ENCODE results near the gene BHLHE40.
"Not testable (repeated sequence)": the region's sequence is repeated elsewhere in the genome, so short reads cannot be mapped to it uniquely, and the experiment has no call there.

BHLHE40 gene

DNA sequence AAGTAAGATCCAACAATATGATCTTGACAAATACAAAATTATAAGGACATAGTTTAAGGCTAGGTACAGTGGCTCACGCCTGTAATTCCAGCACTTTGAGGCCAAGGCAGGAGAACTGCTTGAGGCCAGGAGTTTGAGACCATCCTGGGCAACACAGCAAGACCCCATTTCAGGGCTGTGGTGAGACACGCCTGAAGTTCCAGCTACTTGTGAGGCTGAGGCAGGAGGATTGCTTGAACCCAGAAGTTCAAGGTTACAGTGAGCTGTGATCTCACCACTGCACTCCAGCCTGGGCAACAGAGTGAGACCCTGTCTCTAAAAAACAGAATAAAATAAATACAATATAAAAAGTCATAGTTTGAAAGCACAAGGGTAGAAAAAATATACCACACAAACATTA lies 17.4 kb upstream of the BHLHE40 start:
- DNase-seq (ENCODE audit: low read depth in 2 of 2): not testable (repeated sequence)

DNA sequence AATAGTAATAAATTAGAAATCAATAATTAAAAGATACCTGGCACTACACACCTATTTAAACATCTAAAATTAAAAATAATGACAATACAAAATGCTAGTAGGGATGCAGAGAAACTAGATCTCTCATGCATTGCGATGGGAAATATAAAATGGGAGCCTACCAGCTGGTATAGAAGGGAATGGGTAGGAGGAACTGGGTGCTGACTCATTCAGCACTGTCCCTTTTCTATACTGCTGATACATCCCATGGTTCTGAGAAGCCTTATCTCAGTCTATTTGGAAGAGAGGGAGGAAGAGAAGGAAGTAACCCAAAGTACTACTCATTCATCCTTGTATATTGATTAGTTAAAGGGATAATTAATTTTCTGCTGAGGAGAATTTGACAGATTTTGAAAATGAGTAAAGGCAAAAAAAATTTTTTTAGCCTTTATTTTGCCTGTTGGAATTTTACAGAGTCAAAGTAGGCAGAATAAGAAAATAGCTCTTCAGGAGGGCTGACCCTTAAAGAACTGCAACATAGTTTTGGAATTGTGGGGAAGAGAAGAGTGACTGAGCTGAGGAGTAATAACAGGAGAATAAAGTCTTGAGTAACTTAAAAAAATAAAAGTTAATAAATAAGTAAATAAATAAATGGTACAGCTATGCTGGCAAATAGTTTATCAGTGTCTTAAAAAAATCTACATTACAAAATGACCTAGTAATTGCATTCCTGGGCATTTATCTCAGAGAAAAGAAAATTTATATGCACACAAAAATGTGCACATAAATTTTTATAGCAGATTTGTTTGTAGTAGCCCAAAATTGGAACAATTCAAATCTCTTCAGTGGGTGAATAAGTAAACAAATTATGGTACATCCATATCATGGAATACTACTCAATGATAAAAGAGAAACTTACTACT lies 15.3 kb upstream of the BHLHE40 start:
- no peak for DNase-seq (ENCODE audit: low read depth in 2 of 2)

DNA sequence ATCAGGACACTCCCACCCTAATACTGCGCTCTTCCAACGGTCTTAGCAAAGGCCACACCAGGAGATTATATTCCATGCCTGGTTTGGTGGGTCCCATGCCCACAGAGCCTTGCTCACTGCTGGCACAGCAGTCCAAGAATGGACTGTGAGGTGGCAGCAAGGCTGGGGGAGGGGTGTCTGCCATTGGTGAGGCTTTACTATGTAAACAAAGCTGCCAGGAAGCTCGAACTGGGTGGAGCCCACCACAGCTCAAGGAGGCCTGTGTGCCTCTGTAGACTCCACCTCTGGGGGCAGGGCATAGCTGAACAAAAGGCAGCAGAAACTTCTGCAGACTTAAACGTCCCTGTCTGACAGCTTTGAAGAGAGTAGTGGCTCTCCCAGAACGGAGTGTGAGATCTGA lies 13.2 kb upstream of the BHLHE40 start:
- DNase-seq (ENCODE audit: low read depth in 2 of 2): not testable (repeated sequence)

- DNase-seq (ENCODE audit: low read depth in 2 of 2): not testable (repeated sequence)
Observed at GRCh38 chr3:4967683-4968082, 11.6 kb upstream of the BHLHE40 start.

DNA sequence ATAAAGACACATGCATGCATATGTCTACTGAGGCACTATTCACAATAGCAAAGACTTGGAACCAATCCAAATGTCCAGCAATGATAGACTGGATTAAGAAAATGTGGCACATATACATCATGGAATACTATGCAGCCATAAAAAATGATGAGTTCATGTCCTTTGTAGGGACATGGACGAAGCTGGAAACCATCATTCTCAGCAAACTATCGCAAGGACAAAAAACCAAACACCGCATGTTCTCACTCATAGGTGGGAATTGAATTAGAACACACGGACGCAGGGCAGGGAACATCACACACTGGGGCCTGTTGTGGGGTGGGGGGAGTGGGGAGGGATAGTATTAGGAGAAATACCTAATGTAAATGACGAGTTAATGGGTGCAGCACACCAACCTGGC lies 7.8 kb upstream of the BHLHE40 start:
- not testable (repeated sequence) for DNase-seq (ENCODE audit: low read depth in 2 of 2)

DNA sequence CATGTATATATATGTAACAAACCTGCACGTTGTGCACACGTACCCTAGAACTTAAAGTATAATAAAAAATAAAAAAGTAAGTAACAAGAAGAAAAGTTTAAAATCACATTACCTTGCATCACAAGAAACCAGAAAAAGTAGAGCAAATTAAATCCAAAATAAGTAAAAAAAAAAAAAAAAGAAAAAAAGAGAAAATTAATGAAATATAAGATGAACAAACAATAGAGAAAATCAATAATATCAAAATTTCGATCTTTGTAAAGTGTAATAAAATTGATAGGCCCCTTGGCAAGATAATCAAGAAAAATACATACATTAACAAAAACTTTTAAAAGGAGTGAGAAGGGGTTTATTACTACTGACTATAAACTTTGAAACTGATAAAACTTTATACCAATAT lies 7.4 kb upstream of the BHLHE40 start:
- no peak for DNase-seq (ENCODE audit: low read depth in 2 of 2)

GRCh38 chr3:4972652-4973643 lies 6.3 kb upstream of the BHLHE40 start:
- DNase-seq (ENCODE audit: low read depth in 2 of 2): no peak

- no peak for DNase-seq (ENCODE audit: low read depth in 2 of 2)
Observed at GRCh38 chr3:4974154-4974553, 5.1 kb upstream of the BHLHE40 start.

- no peak for DNase-seq (ENCODE audit: low read depth in 2 of 2)
Observed at GRCh38 chr3:4976109-4976508, 3.1 kb upstream of the BHLHE40 start.

GRCh38 chr3:4977001-4977852 lies 2.0 kb upstream of the BHLHE40 start:
- DNase-seq (ENCODE audit: low read depth in 2 of 2): peak; percentile 34 to 40

DNA sequence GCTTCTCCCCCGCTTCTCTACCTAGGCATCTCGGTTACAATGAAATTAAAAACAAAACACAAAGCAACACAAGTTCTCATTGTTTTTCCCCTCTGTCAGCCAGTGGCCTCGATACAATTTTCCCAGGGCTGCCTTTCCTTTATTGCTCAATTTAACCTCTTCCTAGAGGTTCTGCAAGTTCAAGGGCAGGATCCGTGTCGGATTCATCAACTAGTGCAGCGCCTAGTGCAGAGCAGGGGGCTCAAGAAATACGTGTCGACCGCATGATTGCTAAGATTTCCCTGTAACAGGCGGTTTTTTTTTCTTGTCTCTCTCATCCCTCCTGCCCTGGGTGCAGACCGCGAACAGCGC lies 1.4 kb upstream of the BHLHE40 start:
- DNase-seq (ENCODE audit: low read depth in 2 of 2): no peak

DNA sequence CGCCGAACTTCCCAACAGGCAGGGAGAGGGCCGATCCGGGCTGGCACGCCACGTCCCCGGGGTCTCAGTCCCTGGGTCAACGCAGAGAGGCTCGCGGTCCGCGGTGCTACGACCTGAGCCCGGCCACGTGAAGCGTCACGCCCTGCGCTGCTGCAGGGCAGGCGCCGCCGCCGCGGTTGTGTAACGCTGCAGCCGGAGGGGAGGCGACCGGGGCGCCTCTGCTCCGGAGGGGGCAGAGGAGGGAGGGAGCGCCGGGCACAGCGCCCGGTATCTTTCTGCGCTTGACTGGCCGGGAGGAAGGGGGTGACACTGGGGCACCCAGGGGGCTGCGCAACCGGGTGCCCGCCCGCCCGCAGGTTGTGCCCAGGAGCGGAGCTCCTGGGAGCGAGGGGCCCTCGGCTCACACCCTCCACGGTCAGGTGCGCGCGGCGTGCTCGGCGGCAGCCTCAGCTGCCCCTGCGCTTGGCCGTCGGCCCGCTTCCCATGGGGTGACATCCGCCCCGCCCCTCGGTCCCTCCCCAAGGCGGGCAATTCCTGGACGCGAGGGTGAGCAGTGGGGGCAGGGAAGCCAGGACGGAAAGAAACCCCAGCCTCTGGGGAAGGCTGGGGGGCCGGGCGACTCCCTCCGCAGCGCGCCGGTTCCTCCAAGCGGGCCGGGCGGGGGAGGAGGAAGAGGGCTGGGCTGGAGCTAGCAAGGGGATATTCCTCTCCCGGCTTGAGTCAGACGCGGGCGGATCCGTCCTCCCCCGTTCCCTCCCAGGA lies 852 bp upstream of the BHLHE40 start:
- peak in 1 of 2 donors; percentile 60 for DNase-seq (ENCODE audit: low read depth in 2 of 2)

DNA sequence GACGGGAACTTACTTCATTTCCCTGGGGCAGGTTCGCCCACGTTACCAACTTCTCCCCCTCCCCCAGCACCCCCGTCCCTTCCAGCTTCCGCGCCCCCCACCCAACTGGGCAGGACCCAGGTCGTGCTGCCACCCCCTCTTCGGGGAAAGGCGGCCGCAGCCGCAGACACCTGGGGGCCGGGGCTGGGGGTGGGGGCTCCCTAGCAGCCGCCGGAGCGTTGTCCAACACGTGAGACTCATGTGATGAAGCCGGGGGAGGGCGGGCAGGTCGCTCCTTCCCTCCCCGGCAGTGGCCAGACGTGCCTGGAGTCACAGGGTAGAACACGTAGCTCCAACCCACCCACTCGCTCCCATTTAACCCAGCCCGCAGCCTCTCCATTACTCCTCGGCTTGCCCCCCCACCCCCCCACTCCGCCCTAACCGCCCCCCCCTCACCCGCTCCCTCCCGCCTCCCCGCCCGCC lies 240 bp upstream of the BHLHE40 start:
- DNase-seq (ENCODE audit: low read depth in 2 of 2): peak; percentile 92 to 94

GRCh38 chr3:4980229-4981203 lies 1.3 kb downstream of the BHLHE40 start:
- DNase-seq (ENCODE audit: low read depth in 2 of 2): peak; percentile 77 to 78

GRCh38 chr3:4981294-4981664 lies 2.0 kb downstream of the BHLHE40 start:
- no peak for DNase-seq (ENCODE audit: low read depth in 2 of 2)

GRCh38 chr3:4981665-4982494 lies 2.6 kb downstream of the BHLHE40 start:
- no peak for DNase-seq (ENCODE audit: low read depth in 2 of 2)

- DNase-seq (ENCODE audit: low read depth in 2 of 2): no peak
Observed at GRCh38 chr3:4982773-4983738, 3.8 kb downstream of the BHLHE40 start.
